Heart left ventricle (tissue), 16 donors: ENCODE data around the gene ST8SIA5. TPM values are rescaled to one million over a fixed set of nuclear protein-coding genes. Genes with fewer than 3 reads are reported as not detected.

Experiments used
- ATAC-seq, 4 donors: fragments of 200-7000 bp; cut with Tn5 transposase; one replicate each; pipeline ENCODE4 v1.9.1; 2020 to 2022; ENCODE audit warnings: moderate library complexity in 4 of 4, mild to moderate bottlenecking in 3 of 4, moderate number of reproducible peaks in 1 of 4
- DNase-seq, 5 donors: peaks; one replicate each; pipeline ENCODE4 v3.0.0-alpha.2; 2020
- H3K27ac ChIP-seq, 12 donors: fragments of 200-600 bp; sonication (generic) in 4 of 12; one replicate each; pipeline versions ENCODE4 v1.5.0 to v1.8.0; 2016 to 2022; ENCODE audit warnings: mild to moderate bottlenecking in 2 of 12
- H3K27me3 ChIP-seq, 9 donors: fragments of 200-600 bp; sonication (generic) in 2 of 9; one replicate each; pipeline versions ENCODE4 v1.5.1 to v1.8.0; 2016 to 2022; ENCODE audit warnings: mild to moderate bottlenecking in 3 of 9
- H3K36me3 ChIP-seq, 9 donors: fragments of 200-600 bp; sonication (generic) in 2 of 9; one replicate each; pipeline versions ENCODE4 v1.5.0 to v1.8.0; 2018 to 2022; ENCODE audit warnings: mild to moderate bottlenecking in 2 of 9
- H3K4me1 ChIP-seq, 12 donors: fragments of 200-600 bp; sonication (generic) in 4 of 12; one replicate each; pipeline versions ENCODE4 v1.5.0 to v1.8.0; 2016 to 2022; ENCODE audit warnings: mild to moderate bottlenecking in 3 of 12
- H3K4me3 ChIP-seq, 12 donors: fragments of 200-600 bp; sonication (generic) in 4 of 12; one replicate each; pipeline versions ENCODE4 v1.5.0 to v1.8.0; 2017 to 2022; ENCODE audit warnings: mild to moderate bottlenecking in 9 of 12, moderate library complexity in 4 of 12
- H3K9me3 ChIP-seq, 12 donors: fragments of 200-600 bp; sonication (generic) in 4 of 12; one replicate each; pipeline versions ENCODE4 v1.5.0 to v1.8.0; 2016 to 2022; ENCODE audit warnings: mild to moderate bottlenecking in 1 of 12
- CTCF ChIP-seq, 12 donors: fragments of 200-600 bp; sonication (generic) in 4 of 12; IDR thresholded peaks; one replicate each; pipeline versions ENCODE4 v1.5.0 to v1.8.0; 2018 to 2022; ENCODE audit warnings: antibody characterized with exemption in 12 of 12, mild to moderate bottlenecking in 5 of 12
- POLR2A ChIP-seq, 2 donors: fragments of 450-650 bp; IDR thresholded peaks; one replicate each; pipeline ENCODE4 v1.6.1; 2017; ENCODE audit warnings: antibody characterized with exemption in 2 of 2, mild to moderate bottlenecking in 2 of 2, moderate library complexity in 2 of 2
- WGBS, 4 donors: extraction: QIAGEN DNeasy Blood & Tissue Kit in 2 of 4; methylation state at CpG; one replicate each; pipeline versions ENCODE4 v1.1.5 to v1.1.7; 2013 to 2018; 5-methylcytosine and 5-hydroxymethylcytosine counted together
- intact Hi-C, 10 donors: fragments of 100-400 bp; cut with DNase I; formaldehyde crosslinking; loops; one replicate each; pipeline versions ENCODE4 v1.11.1 to v1.14.2; 2022
- polyA plus RNA-seq, 2 donors: library from polyadenylated mRNA; stranded (reverse); fragments of 200-250 nt; gene quantifications; one replicate each; pipeline ENCODE4 v1.2.3, GENCODE V29; 2013
- total RNA-seq, 9 donors: library from RNA; depleted of rRNA in 2 of 9; stranded (reverse); fragments of >200 nt in 2 of 9; fragmentation: NEBNext Ultra II Directional in 3 of 9; extraction: Animal tissue kit (Norgen Biotek cat#: 25700) in 3 of 9; gene quantifications; one replicate each; pipeline versions ENCODE4 v1.1.0 to v1.2.4, GENCODE V29; 2016 to 2023
- donor health status: ischemic (EF 13 %, LVEDD 7.1; RV severe dilation, severe dysfunction).
- donor health status: healthy with polysubstance abuse.
- donor health status: DM: no; HTN: yes; CAD: no.
- donor health status: DM: no; HTN: no; CAD: no.
- donor health status: ischemic (EF 25% LVEDD 6.9; RV normal size, moderate dysfunction).
- donor health status: ischemic (EF 25% LVEDD 5.7; RV mildly dilated, moderate dysfunction).
- donor health status: healthy.
- donor health status: DM: yes; HTN: yes; CAD: no.
- donor health status: ischemic (EF 35%, LVEDD 5.7; RV mildly dilated, moderate dysfunction).
- donor health status: nonischemic (EF 11% LVEDD 7.7; RV severe dilation, severe dysfunction).
- donor health status: DM: yes; HTN: yes; CAD: no.
- donor health status: PGD.
- donor health status: ischemic (EF 29% LVEDD 5.4; RV normal size, mild dysfunction).
- donor health status: nonischemic (EF 23%, LVEDD 6.1; RV moderate dilation, normal function).

ST8SIA5 gene
- total and polyA plus RNA-seq, 11 donors = 3.8 to 24.4 (median 6.8) TPM

GRCh38 chr18:46731316-46731715 lies 25.5 kb downstream of the ST8SIA5 start:
- ATAC-seq (no peak), DNase-seq (no peak)
- no peaks in the 10 kb centered on the region for H3K36me3 ChIP-seq
- peaks cover 0 to 27% (median 12%) of the 10 kb centered on the region in 12 donors for H3K9me3 ChIP-seq
- intact Hi-C loops = no loop called here
- 83 to 88% (median 85%) methylated on average over 8 of the region's 8 CpGs for WGBS, 4 donors
- no peaks in the 10 kb centered on the region for H3K27me3 ChIP-seq
- no peak overlapping the region for H3K27ac ChIP-seq
- H3K4me3 ChIP-seq = no peak overlapping the region
- TF ChIP-seq CTCF (IDR thresholded peaks at IDR 0.05) (no peak), POLR2A (IDR thresholded peaks at IDR 0.05) (no peak)
- H3K4me1 ChIP-seq = no peaks in the 10 kb centered on the region

GRCh38 chr18:46728219-46728930 lies 28.5 kb downstream of the ST8SIA5 start:
- intact Hi-C loops = no loop called here
- Histone ChIP-seq H3K27ac (no peak overlapping the region), H3K4me3 (no peak overlapping the region), H3K27me3 (no peaks in the 10 kb centered on the region), H3K4me1 (no peaks in the 10 kb centered on the region), H3K36me3 (no peaks in the 10 kb centered on the region), H3K9me3 (peaks cover 0 to 27% (median 12%) of the 10 kb centered on the region in 12 donors)
- DNase-seq = no peak
- WGBS, 4 donors = 85 to 92% (median 89%) methylated on average over 4 to 6 of the region's 6 CpGs
- TF ChIP-seq POLR2A (IDR thresholded peaks at IDR 0.05) = no peak
- TF ChIP-seq CTCF (IDR thresholded peaks at IDR 0.05) = no peak
- no peak for ATAC-seq

GRCh38 chr18:46727177-46727576 lies 29.7 kb downstream of the ST8SIA5 start:
- Histone ChIP-seq H3K4me3 (no peak overlapping the region), H3K27ac (no peak overlapping the region), H3K4me1 (no peaks in the 10 kb centered on the region), H3K27me3 (no peaks in the 10 kb centered on the region), H3K36me3 (no peaks in the 10 kb centered on the region), H3K9me3 (peaks cover 0 to 27% (median 12%) of the 10 kb centered on the region in 12 donors)
- ATAC-seq = no peak
- no peak for TF ChIP-seq POLR2A (IDR thresholded peaks at IDR 0.05)
- TF ChIP-seq CTCF (IDR thresholded peaks at IDR 0.05) = no peak
- DNase-seq = no peak
- intact Hi-C loops = no loop called here
- WGBS, 4 donors = 50 to 73% (median 69%) methylated on average over 1 of the region's 1 CpG

- Histone ChIP-seq H3K9me3 (peaks cover 0 to 11% (median 5%) of the 10 kb centered on the region in 12 donors), H3K4me3 (no peak overlapping the region), H3K27ac (no peak overlapping the region), H3K4me1 (no peaks in the 10 kb centered on the region), H3K36me3 (no peaks in the 10 kb centered on the region), H3K27me3 (no peaks in the 10 kb centered on the region)
- no peak for TF ChIP-seq CTCF (IDR thresholded peaks at IDR 0.05)
- no peak for DNase-seq
- no peak for ATAC-seq
- WGBS, 4 donors = 91 to 98% (median 93%) methylated on average over 3 of the region's 3 CpGs
- intact Hi-C loops = no loop called here
These were observed 31.5 kb downstream of the ST8SIA5 start for GRCh38 chr18:46725310-46725709.
